RWPE2 (cell line): ENCODE data around the gene FAM149A.

Experiments used
- ATAC-seq: fragments of 200-7000 bp; cut with Tn5 transposase; 3 replicates; pipeline ENCODE4 v1.9.1; 2021; ENCODE audit warnings: low read depth
- DNase-seq: peaks from one replicate; pipeline ENCODE4 v3.0.0-alpha.2; 2020; ENCODE audit warnings: low spot score
- H3K27ac ChIP-seq: fragments of 450-650 bp; 2 replicates; pipeline ENCODE4 v1.5.1; 2017; ENCODE audit warnings: mild to moderate bottlenecking; ENCODE audit not compliant: poor library complexity, severe bottlenecking
- H3K27me3 ChIP-seq: fragments of 250-450 bp; sonication (Bioruptor Pico); 2 replicates; pipeline ENCODE4 v1.5.1; 2021; ENCODE audit warnings: mild to moderate bottlenecking, moderate library complexity; ENCODE audit not compliant: insufficient read depth, poor library complexity, severe bottlenecking
- H3K36me3 ChIP-seq: fragments of 250-450 bp; sonication (Bioruptor Pico); 2 replicates; pipeline ENCODE4 v1.5.1; 2020; ENCODE audit warnings: low read depth, mild to moderate bottlenecking, moderate library complexity
- H3K4me1 ChIP-seq: fragments of 250-450 bp; sonication (Bioruptor Pico); 2 replicates; pipeline ENCODE4 v1.5.1; 2021; ENCODE audit warnings: mild to moderate bottlenecking, moderate library complexity; ENCODE audit not compliant: insufficient read depth, poor library complexity, severe bottlenecking
- H3K4me3 ChIP-seq: fragments of 250-450 bp; sonication (Bioruptor Pico); 2 replicates; pipeline ENCODE4 v1.5.1; 2021; ENCODE audit warnings: mild to moderate bottlenecking, moderate library complexity; ENCODE audit not compliant: severe bottlenecking
- H3K9me3 ChIP-seq: fragments of 250-450 bp; sonication (Bioruptor Pico); 2 replicates; pipeline ENCODE4 v1.5.1; 2021; ENCODE audit warnings: mild to moderate bottlenecking, moderate library complexity; ENCODE audit not compliant: severe bottlenecking
- TF ChIP-seq, protein P1 (sequence below): fragments of 450-650 bp; IDR thresholded peaks from one replicate; pipeline ENCODE4 v1.5.1; 2017; ENCODE audit warnings: mild to moderate bottlenecking, moderate library complexity; ENCODE audit not compliant: poor library complexity, severe bottlenecking

The FAM149A gene

DNA sequence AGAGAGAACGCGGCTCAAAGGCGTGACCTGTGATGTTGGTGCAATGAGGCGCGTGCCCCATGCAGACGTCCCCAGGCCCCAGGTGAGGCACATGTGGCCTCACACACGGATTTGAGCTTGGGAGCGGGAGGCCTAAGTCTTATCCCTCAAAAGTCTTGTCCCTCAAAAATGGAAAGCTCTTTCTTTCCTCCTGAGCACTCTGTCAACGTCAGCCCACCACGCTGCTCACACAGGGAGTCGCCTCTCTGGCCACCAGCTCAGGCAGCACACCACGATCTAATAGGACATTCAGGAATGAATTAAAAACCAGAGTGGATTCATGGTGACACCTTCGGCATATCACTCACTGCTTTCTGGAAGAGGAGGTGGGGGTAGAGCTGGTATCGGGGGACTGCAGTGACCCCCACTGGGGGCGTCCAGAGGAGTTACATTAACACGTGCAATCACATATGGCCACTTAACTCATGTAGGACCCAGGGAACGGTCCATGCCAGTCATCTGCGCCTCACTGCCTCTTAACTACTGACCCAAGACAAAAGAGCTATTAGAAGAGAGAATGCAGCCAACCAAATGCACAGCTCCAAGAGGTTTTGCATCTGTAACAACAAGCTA, 64.9 kb downstream of the FAM149A start:
- Histone ChIP-seq H3K36me3 (no peaks in the 10 kb centered on the region), H3K27me3 (no peaks in the 10 kb centered on the region), H3K9me3 (no peaks in the 10 kb centered on the region), H3K4me1 (no peaks in the 10 kb centered on the region), H3K4me3 (no peak overlapping the region), H3K27ac (no peak overlapping the region)
- DNase-seq (no peak), ATAC-seq (no peak)
- TF ChIP-seq, protein P1, sequence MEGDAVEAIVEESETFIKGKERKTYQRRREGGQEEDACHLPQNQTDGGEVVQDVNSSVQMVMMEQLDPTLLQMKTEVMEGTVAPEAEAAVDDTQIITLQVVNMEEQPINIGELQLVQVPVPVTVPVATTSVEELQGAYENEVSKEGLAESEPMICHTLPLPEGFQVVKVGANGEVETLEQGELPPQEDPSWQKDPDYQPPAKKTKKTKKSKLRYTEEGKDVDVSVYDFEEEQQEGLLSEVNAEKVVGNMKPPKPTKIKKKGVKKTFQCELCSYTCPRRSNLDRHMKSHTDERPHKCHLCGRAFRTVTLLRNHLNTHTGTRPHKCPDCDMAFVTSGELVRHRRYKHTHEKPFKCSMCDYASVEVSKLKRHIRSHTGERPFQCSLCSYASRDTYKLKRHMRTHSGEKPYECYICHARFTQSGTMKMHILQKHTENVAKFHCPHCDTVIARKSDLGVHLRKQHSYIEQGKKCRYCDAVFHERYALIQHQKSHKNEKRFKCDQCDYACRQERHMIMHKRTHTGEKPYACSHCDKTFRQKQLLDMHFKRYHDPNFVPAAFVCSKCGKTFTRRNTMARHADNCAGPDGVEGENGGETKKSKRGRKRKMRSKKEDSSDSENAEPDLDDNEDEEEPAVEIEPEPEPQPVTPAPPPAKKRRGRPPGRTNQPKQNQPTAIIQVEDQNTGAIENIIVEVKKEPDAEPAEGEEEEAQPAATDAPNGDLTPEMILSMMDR = no peak

DNA sequence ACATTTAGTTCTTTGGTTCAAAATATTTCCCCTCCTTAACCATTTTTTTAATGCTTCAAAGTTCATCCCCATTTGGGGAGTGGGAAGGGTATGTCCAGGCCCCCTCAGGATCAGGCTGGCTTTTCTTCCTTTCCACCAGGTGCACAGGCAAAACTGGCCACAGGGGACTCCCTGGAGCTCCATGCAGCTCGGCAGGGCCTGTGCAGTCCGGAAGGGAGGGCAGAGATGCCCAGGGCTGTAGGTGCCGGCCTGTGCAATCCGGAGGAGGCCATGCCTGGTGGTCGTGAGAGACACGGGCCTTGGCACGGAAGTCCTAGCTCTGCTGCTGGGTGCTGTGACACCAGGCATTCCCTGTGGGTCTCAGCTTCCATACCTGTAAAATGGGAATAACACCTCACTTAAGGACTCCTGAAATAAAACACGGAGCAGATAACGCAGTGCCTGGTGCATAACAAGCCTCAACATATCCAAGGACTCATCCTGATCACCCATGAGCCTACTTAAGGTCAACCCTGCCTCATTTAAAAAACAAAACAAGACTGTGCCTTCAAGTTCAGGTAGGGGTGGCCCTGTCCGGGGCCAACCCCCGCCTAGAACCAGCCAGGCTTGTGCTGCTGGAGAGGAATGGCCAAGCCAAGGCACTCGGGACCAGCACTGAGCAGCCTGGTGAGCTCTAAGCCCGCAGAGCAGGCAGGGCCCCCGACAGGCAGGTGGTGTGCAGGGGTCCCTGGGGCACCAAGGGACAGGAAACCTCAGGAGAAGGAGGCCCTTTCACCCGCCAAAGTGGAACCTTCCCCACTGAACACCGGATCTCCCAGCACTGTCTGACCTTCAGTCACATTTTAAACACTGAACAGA, 65.7 kb downstream of the FAM149A start:
- ATAC-seq (peak; percentile 40; the same call in 1 of the 3 replicates), DNase-seq (no peak)
- TF ChIP-seq, protein P1 = no peak
- Histone ChIP-seq H3K27ac (no peak overlapping the region), H3K27me3 (no peaks in the 10 kb centered on the region), H3K36me3 (no peaks in the 10 kb centered on the region), H3K4me3 (no peak overlapping the region), H3K4me1 (no peaks in the 10 kb centered on the region), H3K9me3 (no peaks in the 10 kb centered on the region)

DNA sequence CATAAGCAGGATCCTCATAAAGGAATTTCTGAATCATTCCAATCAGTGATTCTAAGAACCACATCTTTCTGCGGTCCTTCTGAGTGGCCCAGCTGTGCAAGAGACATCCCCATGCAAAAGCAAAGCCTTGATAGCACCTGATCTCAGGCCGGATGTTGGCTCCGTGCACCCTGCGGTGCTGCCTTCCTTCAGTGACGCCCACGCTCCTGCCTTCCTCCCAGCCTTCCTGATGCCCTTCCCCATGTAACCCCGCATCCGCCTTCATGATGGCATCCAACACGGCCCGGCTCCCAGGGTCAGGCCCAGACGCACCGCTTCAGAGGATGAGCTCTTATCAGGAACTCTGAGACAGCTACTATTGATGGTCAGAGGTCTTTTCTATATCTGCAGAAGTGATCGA, 66.5 kb downstream of the FAM149A start:
- Histone ChIP-seq H3K9me3 (no peaks in the 10 kb centered on the region), H3K27me3 (no peaks in the 10 kb centered on the region), H3K36me3 (no peaks in the 10 kb centered on the region), H3K4me1 (no peaks in the 10 kb centered on the region), H3K4me3 (no peak overlapping the region), H3K27ac (no peak overlapping the region)
- DNase-seq (no peak), ATAC-seq (no peak)
- TF ChIP-seq, protein P1 = no peak

DNA sequence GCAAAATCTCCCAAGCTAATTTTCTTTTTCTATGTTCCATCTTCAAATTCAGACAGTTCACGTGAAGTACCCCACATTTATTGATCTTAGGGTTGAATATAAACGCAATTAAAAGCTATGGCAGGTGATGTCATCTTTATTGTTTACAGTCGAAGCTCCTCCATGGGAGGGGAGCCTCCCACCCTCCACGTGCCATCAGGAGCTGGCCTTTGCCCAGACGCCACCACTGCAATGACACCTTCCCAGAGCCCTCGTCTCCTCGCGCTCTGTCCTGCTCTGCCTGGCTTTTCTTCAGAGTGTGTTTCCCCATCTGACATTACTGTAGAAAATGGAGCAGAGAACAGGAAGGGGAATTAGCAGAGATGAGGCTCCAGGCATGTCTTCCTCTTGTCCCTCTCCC, 68.0 kb downstream of the FAM149A start:
- H3K36me3 ChIP-seq = no peaks in the 10 kb centered on the region
- TF ChIP-seq, protein P1 = no peak
- no peak overlapping the region for H3K27ac ChIP-seq
- DNase-seq (no peak), ATAC-seq (no peak)
- no peaks in the 10 kb centered on the region for H3K27me3 ChIP-seq
- H3K9me3 ChIP-seq = no peaks in the 10 kb centered on the region
- H3K4me3 ChIP-seq = no peak overlapping the region
- no peaks in the 10 kb centered on the region for H3K4me1 ChIP-seq

DNA sequence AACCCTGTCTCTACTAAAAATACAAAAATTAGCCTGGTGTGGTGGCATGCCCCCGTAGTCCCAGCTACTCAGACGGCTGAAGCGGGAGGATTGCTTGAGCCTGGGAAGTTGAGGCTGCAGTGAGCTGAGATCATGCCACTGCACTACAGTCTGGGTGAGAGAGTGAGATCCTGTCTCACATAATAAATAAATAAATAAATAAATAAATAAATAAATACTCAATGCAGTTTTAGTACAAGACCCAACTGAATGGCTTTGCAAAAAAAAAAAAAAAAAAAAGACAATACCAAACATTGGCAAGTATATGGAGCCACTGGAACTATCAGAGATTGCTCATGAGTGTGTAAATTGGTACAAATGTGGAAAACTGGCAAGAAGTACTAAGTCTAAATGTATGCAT, 83.6 kb downstream of the FAM149A start:
- Histone ChIP-seq H3K4me1 (peaks cover 3% of the 10 kb centered on the region), H3K36me3 (no peaks in the 10 kb centered on the region), H3K27ac (no peak overlapping the region), H3K4me3 (no peak overlapping the region), H3K27me3 (no peaks in the 10 kb centered on the region), H3K9me3 (no peaks in the 10 kb centered on the region)
- TF ChIP-seq, protein P1 = no peak
- ATAC-seq = no peak
- DNase-seq = no peak
